ENCODE data around the gene CNOT11.
"Not testable (repeated sequence)": the region's sequence is repeated elsewhere in the genome, so short reads cannot be mapped to it uniquely, and the experiment has no call there.

The CNOT11 gene

DNA sequence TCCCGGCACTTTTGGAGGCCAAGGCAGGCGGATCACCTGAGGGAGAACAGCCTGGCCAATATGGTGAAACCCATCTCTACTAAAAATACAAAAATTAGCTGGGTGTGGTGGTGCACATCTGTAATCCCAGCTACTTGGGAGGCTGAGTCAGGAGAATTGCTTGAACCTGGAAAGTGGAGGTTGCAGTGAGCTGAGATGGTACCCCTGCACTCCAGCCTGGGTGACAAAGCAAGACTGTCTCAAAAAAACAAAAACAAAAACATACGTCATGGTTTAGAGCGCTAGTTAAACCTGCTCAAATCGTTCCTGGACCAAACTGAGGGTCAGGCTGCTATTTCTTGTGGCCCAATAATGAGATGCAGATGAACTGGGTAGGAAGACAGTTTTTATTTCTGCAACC lies 7.2 kb upstream of the CNOT11 start:
- not testable (repeated sequence) for DNase-seq (ENCODE audit: low read depth in 2 of 2)

DNA sequence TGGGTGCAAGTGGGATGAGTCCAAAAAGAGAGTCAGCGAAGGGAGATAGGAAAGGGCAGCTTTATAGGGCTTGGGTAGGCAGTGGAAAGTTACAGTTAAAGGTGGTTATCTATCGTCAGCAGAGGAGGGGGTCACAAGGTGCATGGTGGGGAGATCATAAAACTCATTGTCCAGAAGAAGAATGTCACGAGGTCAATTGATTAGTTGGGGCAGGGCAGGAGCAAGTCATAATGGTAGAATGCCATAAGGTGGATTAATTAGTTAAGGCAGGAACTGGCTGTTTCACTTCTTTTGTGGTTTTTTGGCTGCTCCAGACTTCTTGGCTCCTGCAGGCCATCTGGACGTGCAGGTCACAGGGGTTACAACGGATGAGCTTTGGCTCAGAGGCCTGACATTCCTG lies 3.9 kb upstream of the CNOT11 start:
- not testable (repeated sequence) for DNase-seq (ENCODE audit: low read depth in 2 of 2)

DNA sequence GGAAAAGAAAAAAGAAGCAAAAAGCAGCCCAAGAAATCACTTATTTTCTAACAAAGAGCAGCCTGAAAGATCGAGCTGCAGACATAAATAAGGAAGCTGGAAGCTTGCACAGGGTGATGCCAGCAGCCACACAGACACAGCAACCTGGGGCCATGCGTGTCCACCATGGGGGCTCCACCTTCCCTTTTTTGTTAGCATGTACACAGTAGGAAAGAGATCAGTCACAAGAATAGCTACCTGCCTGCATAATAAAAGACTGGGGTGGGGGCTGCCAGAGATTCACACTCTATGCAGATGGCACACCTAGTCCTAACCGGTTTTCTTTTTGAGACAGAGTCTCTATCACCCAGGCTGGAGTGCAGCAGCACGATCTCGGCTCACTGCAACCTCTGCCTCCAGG lies 2.9 kb upstream of the CNOT11 start:
- DNase-seq (ENCODE audit: low read depth in 2 of 2) = no peak

DNA sequence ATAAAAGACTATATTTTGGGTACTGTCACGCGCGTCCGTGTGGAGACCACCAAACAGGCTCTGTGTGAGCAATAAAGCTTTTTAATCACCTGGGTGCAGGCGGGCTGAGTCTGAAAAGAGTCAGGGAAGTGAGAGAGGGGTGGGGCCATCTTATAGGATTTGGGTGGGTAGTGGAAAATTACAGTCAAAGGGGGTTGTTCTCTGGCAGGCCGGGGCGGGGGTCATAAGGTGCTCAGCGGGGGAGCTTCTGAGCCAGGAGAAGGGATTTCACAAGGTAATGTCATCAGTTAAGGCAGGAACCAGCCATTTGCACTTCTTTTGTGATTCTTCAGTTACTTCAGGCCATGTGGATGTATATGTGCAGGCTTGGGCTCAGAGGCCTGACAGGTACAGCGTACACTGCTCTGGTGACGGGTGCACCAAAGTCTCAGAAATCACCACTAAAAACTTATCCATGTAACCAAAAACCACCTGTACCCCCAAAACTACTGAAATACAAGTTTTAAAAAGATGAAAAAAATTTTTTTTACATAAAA lies 1.4 kb upstream of the CNOT11 start:
- not testable (repeated sequence) for DNase-seq (ENCODE audit: low read depth in 2 of 2)

DNA sequence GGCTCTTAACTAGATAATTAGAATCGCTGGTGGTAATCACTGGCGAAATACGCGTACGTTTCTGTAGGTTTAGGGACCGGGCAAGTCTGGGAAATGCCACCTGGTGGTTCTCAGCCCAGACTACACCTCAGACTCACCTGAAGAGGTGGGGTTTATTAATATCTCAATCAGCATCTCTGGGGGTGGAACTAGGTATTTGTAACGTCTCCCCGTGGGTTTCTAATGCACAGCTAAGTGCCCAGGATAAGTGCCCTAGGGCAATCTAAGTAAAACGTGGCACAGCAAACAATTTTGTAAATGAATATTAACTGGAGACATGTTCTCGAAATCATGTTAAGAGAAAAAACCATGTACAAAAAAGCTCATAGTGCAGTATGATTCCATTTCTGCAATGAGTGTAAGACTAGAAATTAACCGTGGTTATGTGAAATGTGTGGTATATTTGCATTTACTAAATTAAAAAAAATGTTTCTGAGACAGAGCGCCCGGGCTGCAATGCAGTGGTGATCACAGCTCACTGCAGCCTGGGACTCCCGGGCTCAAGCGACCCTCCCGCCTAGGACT lies 760 bp upstream of the CNOT11 start:
- DNase-seq (ENCODE audit: low read depth in 2 of 2) = no peak

DNA sequence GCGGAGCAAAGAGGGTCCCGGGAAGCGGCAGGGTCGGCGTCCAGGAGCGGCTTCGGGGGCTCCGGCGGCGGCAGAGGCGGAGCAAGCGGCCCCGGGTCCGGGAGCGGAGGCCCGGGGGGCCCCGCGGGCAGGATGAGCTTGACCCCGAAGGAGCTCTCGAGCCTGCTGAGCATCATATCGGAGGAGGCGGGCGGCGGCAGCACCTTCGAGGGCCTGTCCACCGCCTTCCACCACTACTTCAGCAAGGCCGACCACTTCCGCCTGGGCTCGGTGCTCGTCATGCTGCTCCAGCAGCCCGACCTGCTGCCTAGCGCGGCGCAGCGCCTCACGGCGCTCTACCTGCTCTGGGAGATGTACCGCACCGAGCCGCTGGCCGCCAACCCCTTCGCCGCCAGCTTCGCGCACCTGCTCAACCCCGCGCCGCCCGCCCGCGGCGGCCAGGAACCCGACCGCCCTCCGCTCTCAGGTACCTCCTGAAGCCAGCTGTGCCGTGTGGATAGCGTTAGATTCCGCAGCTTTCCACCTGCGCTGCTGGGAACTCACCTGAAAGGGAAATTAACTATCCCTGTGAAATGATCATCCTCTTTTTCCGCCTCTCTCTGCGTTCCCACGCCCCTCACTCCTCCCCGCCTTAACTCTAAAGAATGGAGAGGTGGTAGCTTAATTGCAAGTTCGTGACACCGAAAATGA lies 472 bp downstream of the CNOT11 start:
- DNase-seq (ENCODE audit: low read depth in 2 of 2) = peak; percentile 62

DNA sequence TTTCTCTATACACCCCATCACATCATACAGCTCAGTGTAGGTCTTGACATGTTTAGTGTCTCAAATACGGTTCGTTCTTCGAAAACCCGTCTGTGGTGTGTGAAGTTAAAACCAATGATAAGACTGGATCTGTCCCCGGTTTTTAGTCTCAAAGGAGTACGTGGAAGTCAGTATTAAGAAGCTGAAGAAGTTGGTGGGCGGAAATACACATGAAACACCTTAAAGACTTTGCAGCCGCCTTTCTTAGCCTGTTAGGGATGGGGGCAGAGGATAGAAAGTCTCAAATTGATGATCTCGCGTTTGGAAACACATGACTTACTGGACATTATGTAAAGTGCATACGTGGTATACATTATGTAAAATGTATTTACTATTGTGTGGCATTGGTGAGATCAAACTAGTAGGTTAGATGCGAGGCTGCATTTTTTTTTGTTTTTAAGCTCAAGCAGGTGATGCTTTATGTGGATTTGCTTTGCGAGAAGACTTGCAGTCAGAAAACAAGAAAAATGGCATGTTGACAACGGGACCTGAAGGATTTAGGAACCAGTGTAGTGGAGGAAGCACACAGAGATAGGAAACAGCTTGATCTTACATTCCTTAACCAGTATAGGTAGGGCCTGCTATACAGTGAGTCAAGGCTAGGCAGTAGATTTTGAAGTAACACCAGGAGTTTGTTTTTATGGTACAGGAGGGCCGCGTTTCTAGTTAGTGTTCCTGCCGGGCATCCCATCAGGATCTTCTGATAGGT lies 1.2 kb downstream of the CNOT11 start:
- no peak for DNase-seq (ENCODE audit: low read depth in 2 of 2)

DNA sequence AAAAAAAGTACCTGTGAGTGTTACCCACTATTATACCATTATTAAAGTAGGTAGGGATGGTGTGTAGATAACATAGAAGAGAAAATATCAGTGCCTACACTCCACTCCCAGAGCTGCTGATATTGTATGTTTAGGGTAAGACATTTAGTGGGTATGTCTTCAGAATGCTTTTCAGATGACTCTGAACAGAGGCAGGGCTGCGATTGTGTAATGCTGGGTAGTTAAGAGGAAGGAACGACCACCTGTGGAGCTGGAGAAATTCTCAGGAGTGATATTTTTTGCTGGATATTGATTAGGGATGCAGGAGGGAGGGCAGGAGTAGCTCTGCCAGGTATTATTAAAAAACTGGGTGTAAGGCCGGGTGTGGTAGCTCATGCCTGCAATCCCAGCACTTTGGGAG lies 2.8 kb downstream of the CNOT11 start:
- DNase-seq (ENCODE audit: low read depth in 2 of 2) = no peak

DNA sequence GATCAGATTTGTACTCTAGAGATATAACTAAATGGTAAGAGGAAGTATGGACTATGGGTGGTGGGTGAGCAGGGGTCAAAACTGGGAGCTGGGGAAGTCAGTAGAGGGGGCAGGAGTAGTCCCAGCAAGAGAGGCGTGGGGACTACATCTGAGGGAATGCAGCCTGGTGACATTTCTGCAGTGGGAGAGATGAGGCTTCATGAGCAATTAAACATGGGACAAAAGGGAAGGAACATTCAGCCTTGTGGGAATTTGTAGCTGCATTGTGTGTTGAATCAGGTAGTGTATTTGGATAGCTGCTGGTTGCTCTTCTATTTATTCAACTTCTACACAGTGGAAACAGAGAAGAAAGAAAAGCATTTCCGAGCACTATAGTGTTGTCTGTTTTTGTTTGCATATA lies 3.6 kb downstream of the CNOT11 start:
- DNase-seq (ENCODE audit: low read depth in 2 of 2) = no peak

DNA sequence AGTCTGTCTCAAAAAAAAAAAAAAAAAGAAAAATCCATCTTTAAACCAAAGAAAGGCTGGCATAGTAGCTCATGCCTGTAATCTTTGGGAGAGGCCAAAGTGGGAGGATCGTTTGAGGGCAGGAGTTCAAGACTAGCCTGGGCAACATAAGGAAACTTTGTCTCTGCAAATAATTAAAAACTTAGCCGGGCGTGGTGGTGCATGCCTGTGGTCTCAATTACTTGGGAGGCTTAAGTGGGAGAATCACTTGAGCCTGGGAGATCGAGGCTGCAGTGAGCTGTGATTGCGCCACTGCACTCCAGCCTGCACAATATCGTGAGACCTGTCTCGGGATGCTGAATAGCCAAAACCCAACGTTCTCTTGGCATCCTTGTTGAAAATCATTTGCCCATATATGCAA lies 6.1 kb downstream of the CNOT11 start:
- DNase-seq (ENCODE audit: low read depth in 2 of 2) = no peak

DNA sequence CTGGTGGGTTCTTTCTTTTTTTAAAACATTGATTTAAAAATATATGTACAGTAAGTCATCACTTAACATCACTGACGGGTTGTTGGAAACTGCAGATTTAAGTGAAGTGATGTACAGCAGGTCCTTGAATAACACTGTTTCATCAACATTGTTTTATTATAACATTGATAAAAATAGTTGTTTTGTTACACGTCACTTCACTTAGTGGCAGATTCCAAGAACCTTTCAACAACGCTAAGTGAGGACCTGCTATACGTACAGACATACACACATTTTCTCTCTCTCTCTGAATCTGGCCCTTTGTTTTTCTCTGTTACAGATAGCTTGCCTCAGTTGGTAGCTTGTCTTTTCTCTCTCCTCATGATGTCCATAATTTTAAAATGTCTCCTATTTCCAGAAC lies 9.5 kb downstream of the CNOT11 start:
- DNase-seq (ENCODE audit: low read depth in 2 of 2) = no peak

DNA sequence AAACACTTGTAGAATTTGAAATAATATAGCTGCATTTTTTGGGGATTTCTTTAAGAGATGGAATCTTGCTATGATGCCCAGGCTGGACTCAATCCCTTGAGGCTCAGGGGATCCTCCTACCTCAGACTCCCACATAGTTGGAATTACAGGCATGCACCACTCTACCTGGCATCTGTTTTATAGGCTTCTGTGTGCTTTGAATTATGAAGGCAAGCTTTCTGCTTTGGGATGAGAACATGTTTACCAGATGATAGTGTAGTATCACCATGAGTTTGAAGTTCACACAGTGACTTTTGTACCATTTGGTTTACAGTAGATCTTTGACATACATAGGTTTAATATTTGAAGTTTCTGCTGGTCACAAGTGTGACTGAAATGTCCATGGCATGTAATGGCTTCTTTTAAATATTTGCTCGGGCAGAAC lies 10.7 kb downstream of the CNOT11 start:
- no peak for DNase-seq (ENCODE audit: low read depth in 2 of 2)

DNA sequence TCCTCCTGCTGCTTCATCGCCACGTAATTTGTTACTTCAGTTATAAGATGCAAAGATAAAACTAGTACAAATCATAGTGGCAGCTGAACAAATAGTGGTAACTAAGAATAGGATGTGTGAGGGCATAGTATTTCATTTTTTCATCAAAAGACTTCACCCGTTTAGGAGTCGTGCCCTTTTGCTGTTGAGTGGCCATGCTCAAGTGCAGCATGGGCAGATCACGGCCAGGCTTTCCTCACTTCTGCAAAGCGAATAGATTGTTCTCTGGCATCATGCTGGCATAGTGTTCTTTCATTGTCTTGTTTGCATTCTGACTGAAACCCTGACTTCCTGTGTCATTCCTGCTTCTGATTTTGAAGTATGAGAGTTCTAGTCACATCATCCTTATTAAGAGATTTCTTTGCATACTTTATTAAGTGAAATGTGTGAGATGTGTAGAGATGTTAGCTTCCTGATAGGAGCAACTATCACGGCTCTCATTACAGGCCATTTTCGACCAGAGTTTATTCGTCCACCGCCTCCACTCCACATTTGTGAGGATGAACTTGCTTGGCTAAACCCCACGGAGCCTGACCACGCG lies 11.8 kb downstream of the CNOT11 start:
- DNase-seq (ENCODE audit: low read depth in 2 of 2) = no peak

DNA sequence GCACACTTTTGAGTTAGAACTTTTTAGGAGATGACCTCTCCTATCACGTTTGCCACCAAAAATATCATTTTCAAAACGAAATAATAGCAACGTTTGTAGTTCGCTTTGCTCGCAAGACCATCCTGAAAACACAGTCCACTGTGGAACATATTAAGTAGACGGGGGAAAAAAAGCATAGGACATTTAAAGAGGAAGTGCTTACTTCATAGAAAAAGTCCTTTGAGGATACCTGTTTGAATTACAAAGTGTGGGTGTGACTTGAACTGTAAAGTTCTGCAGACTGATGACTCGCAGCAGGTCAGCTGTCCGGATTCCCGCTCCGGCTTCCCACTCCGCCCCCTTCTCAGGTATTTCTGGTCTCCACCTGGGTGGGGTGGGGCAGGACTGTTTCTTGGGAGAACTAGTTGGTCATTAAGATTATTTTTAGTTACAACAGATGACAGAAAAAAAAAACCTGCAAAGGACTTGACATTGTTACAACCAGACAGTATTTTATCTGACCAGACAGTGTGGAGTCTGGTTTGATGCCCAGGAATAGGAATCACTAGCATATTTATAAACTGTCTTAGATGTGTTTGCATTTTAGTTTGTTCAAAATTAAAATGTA lies 13.3 kb downstream of the CNOT11 start:
- DNase-seq (ENCODE audit: low read depth in 2 of 2) = no peak

DNA sequence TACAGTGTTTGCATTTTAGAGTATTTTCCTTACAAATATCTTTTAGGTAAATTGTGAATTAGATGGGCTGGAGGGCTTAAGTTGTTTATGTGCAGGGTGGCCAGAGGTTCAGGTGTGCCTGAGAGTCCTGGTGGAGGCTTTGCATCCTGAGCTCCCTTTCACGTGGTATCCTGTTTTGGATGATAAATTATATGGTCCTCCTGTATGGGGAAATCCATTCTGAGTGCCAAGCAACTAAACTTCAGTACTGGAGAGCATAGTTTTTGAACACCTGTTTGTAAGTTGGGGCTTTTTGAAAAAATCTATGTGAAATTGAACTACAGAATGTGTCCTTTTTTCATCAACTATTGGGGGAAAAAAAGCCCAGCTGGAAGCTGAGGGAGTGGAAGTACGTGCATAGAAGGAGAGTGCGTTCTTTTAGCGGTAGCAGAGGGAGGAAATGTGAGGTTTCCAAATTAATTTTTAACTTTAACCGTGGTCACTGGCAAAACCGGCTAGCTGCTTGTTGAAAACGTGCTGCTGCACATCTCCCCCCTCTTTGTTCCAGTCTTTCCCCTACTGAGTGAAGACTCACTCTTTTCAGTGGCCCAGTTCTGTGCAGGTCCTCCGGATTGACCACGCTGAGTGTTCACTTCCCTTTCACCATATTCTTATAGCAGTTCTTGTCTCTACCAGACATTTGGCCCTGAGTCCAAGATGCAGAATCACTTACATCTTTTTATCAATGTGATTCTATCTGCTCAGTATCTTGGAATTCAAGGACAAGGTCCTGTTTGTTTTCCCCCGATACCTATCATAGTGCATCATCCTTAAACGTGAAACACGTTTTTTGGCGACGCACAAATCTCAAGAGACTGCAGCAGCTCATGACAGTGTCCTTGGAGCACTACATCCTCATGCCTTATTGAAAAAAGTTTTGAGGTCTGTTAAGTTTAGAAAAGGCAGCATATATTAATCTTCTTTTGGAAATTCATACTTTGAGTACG lies 15.3 kb downstream of the CNOT11 start:
- DNase-seq (ENCODE audit: low read depth in 2 of 2) = no peak

DNA sequence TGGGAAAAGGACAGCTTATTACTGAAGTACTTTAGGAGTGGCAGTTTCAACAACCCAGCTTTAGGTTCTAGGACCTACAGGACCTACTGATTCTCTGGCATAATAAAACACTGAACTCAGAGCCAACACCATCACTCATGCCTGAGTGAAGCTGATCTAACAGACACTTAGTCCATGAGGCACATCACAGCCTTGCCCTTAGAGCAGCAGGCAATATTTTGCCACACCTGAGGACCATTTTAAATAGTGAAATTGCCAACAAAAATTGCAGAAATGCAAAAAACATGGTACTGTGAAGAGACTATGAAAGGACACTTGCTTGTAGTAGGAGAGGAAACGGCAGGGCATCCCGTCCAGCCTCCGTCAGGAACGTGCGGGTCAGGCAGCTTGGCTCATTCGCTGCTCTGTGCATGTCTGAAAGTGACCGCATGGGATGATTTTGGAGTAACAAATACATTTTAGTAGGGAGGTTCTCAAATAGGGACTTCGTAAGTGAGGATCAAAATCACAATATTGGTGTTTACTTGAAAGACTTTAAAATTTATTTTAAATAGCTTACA lies 18.1 kb downstream of the CNOT11 start:
- DNase-seq (ENCODE audit: low read depth in 2 of 2) = no peak

DNA sequence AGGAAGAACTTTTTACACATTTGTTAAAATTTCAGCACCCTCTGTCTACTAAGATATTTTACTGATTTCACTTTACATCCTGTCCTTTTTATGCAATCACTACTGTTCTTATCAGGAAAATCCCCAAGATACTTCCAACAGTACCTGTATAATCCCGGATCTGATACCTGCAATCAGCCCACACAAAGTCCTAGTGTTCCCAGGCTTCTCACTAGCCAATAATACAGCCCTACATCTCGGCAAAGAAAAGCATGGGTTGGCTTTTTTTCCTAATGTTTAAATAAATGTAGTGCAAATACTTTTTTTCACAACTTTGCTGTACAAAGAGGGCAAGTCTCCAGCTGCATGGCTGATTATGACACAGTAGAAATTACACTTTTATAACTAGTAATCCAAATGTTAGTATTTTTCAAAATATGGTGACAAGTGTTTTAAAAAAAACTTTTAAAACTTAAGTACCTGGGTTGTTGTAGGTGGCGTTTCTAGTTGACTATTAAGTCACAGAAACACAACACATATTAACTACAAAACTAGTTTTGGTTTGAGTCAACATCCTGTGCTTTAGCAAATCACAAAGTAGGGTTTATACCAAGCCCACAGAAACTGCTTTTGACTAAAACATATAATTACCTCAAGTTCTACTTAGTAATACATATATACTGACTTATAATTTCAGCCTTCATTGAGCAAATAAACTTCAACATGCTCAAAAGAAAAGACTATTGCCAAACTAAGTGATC lies 19.5 kb downstream of the CNOT11 start:
- no peak for DNase-seq (ENCODE audit: low read depth in 2 of 2)

DNA sequence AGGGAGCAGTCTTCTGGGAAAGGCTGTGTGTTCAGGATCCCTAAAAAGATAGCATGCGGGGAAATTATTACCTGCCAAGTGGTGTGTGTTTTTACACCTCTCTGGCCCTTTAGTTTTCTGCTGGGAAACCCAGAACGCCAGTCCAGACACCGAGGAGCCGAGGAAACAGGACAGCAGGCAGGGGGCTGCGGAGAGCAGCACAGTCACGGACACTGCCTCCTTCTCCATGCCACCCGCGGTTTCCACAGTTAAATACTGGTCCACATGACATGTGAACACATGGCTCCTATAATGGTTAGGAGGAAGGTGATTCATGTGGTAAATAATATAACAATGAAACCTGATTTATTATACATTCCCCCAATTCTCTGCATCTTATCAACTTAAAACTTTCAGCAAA lies 20.4 kb downstream of the CNOT11 start:
- no peak for DNase-seq (ENCODE audit: low read depth in 2 of 2)

DNA sequence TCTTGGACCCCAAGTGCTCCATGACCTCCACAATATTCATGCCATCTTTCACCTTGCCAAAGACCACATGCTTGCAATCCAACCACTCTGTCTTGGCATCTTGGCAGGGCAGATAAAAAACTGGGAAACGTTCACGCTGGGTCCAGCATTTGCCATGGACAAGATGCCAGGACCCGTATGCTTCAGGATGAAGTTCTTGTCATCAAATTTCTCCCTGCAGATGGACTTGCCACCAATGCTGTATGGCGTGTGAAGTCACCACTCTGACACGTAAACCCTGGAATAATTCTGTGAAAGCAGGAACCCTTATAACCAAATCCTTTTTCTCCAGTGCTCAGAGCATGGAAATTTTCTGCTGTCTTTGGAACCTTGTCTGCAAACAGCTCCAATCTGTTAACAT lies 21.5 kb downstream of the CNOT11 start:
- no peak for DNase-seq (ENCODE audit: low read depth in 2 of 2)

DNA sequence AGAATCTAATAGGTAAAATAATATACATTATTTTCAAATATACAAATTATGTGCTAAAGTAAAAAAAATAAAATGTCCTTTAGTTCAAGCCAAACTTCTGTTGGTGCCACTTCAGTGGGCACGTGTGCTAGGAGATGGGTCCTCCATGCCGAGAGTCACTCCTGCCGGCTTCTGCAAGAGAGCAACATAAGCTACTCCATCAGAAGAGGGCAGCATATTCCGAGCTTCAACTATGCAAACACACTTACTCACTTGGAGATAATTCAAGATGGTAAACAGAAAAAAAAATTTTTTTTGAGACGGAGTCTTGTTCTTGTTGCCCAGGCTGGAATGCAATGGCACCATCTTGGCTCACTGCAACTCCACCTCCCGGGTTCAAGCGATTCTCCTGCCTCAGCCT lies 24.4 kb downstream of the CNOT11 start:
- no peak for DNase-seq (ENCODE audit: low read depth in 2 of 2)

Data from stimulated activated CD4-positive, alpha-beta T cell treated with anti-CD3 and anti-CD28 coated beads, Interleukin-15, amount 100 ng/mL, for 48 hours (primary cell).